NCI-H2107 treated with DMSO at 0.1 percent for 48 hours (cell line): ENCODE results near the gene KIF6.

Experiments used
- DNase-seq: peaks from one replicate; lab custom pipeline; 2025; ENCODE audit not compliant: unreplicated experiment; lab: John Stamatoyannopoulos, UW

Gene KIF6

DNA sequence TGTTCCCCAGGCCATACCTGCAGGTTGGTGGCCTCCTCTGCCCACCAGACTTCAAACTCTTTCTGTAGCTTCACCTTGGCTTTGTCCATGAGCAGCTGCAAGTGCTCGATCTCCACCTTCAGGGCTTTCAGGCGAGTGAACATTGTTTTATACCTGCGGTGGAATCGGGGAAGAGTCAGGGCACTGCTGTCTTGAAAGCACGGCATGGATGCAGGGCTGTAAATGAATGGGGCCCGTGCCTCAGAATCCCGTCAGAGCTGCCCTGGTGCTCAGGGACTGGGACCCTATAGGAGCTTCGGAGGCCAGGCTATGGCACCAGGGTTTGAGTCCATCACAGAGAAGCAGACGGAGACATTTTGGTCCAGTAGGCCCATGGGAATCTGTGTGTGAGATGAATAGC lies 364.8 kb downstream of the KIF6 start:
- DNase-seq = no peak

DNA sequence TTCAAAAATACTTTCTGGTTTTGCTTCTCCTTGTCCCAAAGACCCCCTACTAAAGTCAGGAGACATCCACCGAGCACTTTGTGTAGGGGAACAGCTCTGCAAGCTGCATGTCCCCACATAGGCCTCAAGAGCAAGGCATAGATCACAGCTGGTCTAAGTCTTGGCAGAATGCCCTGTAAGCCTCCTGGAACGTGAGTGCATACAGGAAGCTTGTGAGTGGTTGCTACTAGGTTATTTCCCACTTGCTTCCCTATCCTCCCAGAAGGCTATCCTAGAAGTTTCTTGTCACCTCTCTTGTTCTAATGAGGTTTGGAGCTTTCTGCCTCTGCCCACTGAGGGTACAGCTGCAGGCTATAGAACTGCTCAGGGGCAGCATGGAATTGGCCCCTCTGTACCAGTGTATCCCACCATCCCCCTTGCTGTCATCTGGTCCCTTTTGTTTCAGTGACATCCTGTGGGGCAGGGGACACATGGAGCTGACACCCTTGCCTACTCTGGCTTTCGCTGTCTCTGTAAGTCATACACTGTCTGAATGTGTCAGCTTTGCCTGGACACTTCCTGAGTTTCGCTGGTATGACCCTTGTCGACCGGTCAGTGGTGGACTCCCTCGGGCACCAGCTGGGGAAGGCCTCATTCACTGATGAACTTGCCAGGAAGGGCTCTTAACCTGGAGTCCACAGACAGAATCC lies 367.1 kb downstream of the KIF6 start:
- peak; percentile 10 for DNase-seq

GRCh38 chr6:39353698-39354315 lies 371.4 kb downstream of the KIF6 start:
- DNase-seq = no peak

DNA sequence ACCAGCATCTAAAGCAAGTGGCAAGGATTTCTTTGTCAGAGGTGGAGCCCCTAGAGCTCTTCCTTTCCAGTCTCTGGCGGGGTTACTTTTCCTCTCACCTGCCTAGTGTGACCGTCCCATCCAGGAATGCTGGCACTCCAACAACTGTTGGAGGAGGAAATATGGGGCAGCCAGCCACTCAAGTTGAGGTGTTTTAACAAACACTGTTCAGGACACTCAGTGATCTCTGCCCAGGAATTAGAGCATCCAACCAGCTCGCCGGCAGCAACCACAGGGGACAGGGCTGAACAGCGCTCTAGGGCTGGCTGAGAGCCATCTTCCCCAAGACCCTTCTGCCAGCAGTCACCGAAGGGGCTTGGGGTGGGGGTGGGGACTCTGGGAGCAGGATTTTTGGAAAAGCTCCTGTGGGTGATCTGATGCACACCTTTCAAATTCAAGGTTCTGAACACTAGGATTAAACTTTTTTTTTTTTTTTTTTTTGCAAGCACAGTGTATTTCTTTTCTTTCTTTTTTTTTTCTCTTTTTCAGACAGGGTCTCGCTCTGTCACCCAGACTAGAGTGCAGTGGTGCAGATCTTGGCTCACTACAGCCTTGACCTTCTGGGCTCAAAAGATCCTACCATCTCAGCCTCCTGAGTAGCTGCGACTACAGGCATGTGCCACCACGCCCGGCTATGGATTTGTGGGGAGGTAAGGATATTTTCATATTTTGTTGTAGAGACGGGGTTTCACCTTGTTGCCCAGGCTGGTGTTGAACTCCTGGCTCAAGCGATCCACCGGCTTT lies 374.3 kb downstream of the KIF6 start:
- DNase-seq = no peak

DNA sequence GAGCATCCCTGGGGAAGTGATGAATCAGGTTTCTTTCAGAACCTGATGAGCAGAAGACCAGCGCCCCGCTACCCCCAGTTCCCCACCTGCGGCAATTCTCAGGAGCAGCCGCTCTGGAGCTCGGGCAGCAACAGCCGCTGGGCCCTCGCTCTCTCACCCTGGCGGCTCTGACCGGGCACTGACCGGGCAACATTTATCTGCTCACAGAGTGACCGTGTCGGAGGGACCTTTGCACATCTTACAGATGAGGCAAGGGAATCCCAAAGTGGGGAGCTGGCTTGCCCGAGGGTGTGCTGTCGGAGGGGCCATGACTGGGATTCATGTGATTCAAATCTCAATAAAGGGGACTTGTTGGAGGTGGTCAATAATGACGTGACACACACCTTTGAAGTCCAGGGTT lies 376.5 kb downstream of the KIF6 start:
- DNase-seq = no peak

DNA sequence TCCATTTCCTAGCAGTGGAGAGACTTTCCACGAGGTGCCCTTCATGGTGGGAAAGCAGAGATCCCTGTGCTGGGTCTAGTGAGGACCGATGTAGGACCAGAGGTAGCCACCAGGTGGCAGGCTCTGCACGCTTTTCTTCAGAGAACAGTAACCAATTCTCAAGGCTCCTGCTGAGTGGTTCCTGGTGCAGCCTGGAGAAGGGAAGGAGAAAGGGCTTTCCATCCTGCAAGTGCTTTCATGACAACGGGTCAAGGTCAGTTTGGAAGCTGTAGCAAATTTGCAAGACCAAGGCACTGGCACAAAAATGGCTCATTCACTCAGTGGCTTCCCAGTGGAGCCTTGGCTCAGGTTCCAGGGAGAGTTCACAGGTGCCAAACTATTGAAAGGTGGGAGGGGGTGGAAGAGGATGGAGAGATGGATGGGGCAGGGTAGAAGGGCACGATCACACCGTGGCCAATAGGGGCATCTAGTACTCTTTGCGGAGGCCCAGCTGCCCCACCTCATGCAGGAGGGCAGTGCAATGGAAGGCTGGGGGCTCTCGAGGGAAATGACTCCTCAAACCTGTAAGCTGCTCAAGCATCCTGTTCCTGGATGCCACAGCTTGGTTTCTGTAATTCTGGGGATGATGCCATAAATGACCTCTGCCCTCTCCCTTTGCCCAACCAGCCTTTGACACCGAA lies 377.2 kb downstream of the KIF6 start:
- no peak for DNase-seq

- no peak for DNase-seq
Measured at GRCh38 chr6:39347206-39347605, 378.0 kb downstream of the KIF6 start.

DNA sequence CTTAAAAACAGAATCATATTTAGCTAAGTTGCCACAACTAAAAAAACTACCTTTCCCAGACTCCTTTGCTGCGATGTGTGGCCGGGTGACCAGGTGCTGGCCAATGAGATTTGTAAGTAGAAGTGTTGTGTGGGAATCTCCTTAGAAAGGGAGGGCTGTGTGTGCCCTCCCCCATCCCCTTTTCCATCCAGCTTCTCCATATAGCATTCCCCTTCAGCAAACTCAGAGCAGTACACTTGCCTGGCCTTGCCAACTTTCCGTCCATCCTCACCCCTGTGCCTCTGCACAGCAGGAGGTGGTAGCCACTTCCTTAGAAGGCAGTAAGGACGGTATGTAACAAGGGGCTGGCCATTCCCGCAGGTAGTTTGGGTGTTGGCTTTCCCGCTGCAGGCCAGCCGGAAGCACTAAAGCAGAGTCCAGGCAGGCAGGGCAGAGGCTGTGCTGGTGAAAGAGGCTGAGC lies 380.4 kb downstream of the KIF6 start:
- DNase-seq = no peak

- no peak for DNase-seq
Measured at GRCh38 chr6:39343396-39343870, 381.8 kb downstream of the KIF6 start.

- no peak for DNase-seq
Measured at GRCh38 chr6:39342692-39343395, 382.4 kb downstream of the KIF6 start.

DNA sequence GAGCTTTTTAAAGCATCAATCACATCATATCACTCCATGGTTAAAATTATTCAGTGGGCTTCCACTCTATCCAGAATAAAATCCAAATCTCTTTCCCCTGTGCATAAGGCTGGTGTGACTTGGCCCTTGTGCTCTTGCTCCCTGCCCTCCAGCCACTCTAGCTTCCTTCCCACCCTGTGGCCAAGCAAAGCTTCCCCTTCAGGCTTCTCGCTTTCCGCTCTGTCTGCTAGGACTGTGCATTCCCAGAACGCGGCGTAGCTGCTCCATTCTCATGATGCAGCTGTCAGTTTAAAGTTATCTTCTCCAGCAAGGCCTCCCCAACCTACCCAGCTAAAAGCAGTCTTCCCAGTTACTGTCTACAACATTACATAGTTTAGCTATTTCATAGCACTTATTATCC lies 383.3 kb downstream of the KIF6 start:
- DNase-seq = no peak

DNA sequence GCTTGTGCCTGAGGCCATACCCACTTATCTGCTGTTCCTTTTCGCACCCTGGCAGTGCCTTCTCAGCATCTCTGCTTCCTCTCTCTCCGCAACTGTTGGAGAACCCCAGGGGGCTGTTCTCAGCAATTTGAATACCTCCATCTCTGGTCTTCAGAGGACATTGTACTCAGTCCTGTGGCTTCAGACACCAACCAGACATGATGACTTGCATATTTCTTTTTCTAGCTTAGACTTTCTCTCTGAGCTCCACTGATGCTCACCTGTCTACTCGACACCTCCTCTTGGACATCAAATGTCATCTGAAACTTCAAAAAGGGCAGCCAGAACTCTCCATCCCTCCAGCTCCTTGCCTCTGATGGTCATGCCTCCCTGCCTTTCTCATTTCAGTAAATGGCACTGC lies 383.9 kb downstream of the KIF6 start:
- DNase-seq = no peak

- peak; percentile 10 for DNase-seq
Measured at GRCh38 chr6:39339868-39340550, 385.2 kb downstream of the KIF6 start.

DNA sequence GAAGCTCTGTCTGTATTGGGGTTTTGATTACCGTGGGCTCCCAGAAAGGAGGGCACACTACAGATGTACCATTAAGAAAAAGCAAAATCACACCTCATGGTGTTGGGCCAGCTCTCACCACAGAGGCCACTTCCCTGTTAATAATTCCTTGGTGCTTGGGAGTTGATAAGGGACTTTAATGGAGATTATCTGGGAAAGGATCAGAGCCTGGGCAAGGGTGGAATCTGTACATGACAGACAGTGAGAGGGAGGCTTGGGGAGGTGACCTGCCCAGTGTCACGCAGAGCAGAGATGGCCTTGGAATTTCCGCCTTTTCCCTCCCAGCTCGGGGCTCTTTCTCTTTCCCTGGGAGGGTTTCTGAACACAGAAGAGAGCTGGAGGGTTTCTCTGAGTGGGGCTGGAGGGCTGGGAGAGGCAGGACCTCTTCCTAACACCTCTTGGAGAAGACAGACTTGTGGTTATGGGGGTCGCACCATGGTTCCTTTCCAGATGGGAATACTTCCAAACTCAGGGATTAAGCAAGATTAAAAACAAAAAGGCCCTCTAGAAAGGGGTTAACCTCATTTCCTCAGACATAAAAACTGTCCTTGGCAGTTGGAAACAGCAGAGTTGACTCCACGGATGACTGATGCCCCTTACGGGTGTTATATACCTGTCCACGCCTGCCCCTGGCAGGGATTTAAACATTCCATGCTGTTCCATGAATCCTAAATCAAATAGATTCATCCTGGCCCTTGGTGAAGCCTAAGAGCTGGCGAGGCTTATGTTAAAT lies 385.9 kb downstream of the KIF6 start:
- DNase-seq = no peak

- no peak for DNase-seq
Measured at GRCh38 chr6:39338397-39338796, 386.8 kb downstream of the KIF6 start.

- no peak for DNase-seq
Measured at GRCh38 chr6:39335780-39336545, 389.2 kb downstream of the KIF6 start.

DNA sequence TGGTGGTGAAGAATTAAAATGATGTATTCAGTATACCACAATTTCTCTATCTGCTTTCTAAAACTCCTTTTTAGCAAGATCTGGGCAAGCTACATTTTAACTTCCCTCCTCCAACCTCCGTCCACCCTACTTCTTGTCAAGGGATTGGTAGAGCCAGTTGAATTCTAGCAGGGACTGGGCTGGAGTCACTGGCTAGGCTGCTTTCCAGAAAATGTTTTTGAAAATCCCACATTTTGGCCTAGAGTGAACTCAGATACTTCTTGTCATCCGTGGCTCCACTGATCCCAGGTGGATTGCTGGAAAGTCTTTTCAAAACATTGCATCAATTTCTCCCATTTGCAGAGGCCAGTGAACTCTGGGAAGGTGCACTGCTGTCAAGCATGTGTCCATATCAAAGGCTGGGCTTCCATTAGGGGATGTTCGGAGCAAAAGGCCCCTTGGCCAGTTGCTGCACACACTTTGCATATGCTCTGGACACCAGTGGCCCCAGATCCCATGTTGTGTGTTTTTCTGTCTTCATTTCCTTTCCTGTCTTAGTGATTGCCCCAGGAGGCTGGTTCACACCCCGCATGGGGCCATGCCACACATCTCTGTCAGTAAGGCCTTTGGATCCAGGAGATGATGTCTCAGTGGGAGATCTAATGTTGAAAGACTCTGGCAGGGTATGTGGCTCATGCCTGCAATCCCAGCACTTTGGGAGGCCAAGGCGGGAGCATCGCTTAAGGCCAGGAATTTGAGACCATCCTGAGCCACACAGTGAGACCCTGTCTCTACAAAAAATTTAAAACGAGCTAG lies 391.4 kb downstream of the KIF6 start:
- no peak for DNase-seq

GRCh38 chr6:39330476-39330875 lies 394.7 kb downstream of the KIF6 start:
- DNase-seq = no peak
